ENCODE data around the gene GP9.

The GP9 gene

GRCh38 chr3:129034642-129035041 is 25.9 kb upstream of the GP9 start:
- no peak overlapping the region for H3K4me3 ChIP-seq (ENCODE audit: low read length)
- TF ChIP-seq ZNF274 (IDR thresholded peaks at IDR 0.05; ENCODE audit: low read depth, low read length): no peak

- no peak overlapping the region for H3K4me3 ChIP-seq (ENCODE audit: low read length)
- TF ChIP-seq ZNF274 (IDR thresholded peaks at IDR 0.05; ENCODE audit: low read depth, low read length): no peak
Observed at GRCh38 chr3:129035360-129036221, 25.0 kb upstream of the GP9 start.

- no peak overlapping the region for H3K4me3 ChIP-seq (ENCODE audit: low read length)
- no peak for TF ChIP-seq ZNF274 (IDR thresholded peaks at IDR 0.05; ENCODE audit: low read depth, low read length)
Observed at GRCh38 chr3:129036222-129037092, 24.1 kb upstream of the GP9 start.

- no peak for TF ChIP-seq ZNF274 (IDR thresholded peaks at IDR 0.05; ENCODE audit: low read depth, low read length)
- no peak overlapping the region for H3K4me3 ChIP-seq (ENCODE audit: low read length)
Observed at GRCh38 chr3:129037093-129037419, 23.5 kb upstream of the GP9 start.

GRCh38 chr3:129038121-129038855 is 22.3 kb upstream of the GP9 start:
- no peak overlapping the region for H3K4me3 ChIP-seq (ENCODE audit: low read length)
- no peak for TF ChIP-seq ZNF274 (IDR thresholded peaks at IDR 0.05; ENCODE audit: low read depth, low read length)

- no peak overlapping the region for H3K4me3 ChIP-seq (ENCODE audit: low read length)
- no peak for TF ChIP-seq ZNF274 (IDR thresholded peaks at IDR 0.05; ENCODE audit: low read depth, low read length)
Observed at GRCh38 chr3:129039271-129040038, 21.1 kb upstream of the GP9 start.

- TF ChIP-seq ZNF274 (IDR thresholded peaks at IDR 0.05; ENCODE audit: low read depth, low read length): no peak
- H3K4me3 ChIP-seq (ENCODE audit: low read length): no peak overlapping the region
Observed at GRCh38 chr3:129040039-129040336, 20.6 kb upstream of the GP9 start.

- no peak for TF ChIP-seq ZNF274 (IDR thresholded peaks at IDR 0.05; ENCODE audit: low read depth, low read length)
- H3K4me3 ChIP-seq (ENCODE audit: low read length): no peak overlapping the region
Observed at GRCh38 chr3:129040579-129041300, 19.8 kb upstream of the GP9 start.

GRCh38 chr3:129045675-129046036 is 14.9 kb upstream of the GP9 start:
- H3K4me3 ChIP-seq (ENCODE audit: low read length): no peak overlapping the region
- no peak for TF ChIP-seq ZNF274 (IDR thresholded peaks at IDR 0.05; ENCODE audit: low read depth, low read length)

- H3K4me3 ChIP-seq (ENCODE audit: low read length): no peak overlapping the region
- no peak for TF ChIP-seq ZNF274 (IDR thresholded peaks at IDR 0.05; ENCODE audit: low read depth, low read length)
Observed at GRCh38 chr3:129046037-129046731, 14.4 kb upstream of the GP9 start.

GRCh38 chr3:129046732-129047552 is 13.6 kb upstream of the GP9 start:
- no peak for TF ChIP-seq ZNF274 (IDR thresholded peaks at IDR 0.05; ENCODE audit: low read depth, low read length)
- no peak overlapping the region for H3K4me3 ChIP-seq (ENCODE audit: low read length)

- TF ChIP-seq ZNF274 (IDR thresholded peaks at IDR 0.05; ENCODE audit: low read depth, low read length): no peak
- no peak overlapping the region for H3K4me3 ChIP-seq (ENCODE audit: low read length)
Observed at GRCh38 chr3:129047553-129047839, 13.1 kb upstream of the GP9 start.

Measured in GM08714 (cell line).